K562 (cell line): ENCODE results near the gene ATP6V1G2. TPM values are rescaled to one million over a fixed set of nuclear protein-coding genes. Genes with fewer than 3 reads are reported as not detected.
A peak's percentile ranks its signal among the peaks of the same experiment; 100 is the strongest.

Experiments used
- DIDO1 ChIP-seq: fragments of 450-650 bp; IDR thresholded peaks from 2 replicates; pipeline ENCODE4 v1.6.1; 2016; ENCODE audit warnings: low read depth, missing biosample characterization, missing genetic modification characterization
- EHMT2 ChIP-seq: fragments of 450-650 bp; IDR thresholded peaks from 2 replicates; pipeline ENCODE4 v1.6.1; 2018; ENCODE audit warnings: antibody characterized with exemption
- EP400 ChIP-seq: fragments of 450-650 bp; IDR thresholded peaks from 2 replicates; pipeline ENCODE4 v1.6.1; 2017; ENCODE audit warnings: antibody characterized with exemption, mild to moderate bottlenecking, moderate library complexity
- EWSR1 ChIP-seq: fragments of 450-650 bp; IDR thresholded peaks from 2 replicates; pipeline ENCODE4 v1.6.1; 2018; ENCODE audit warnings: borderline replicate concordance, mild to moderate bottlenecking, low read depth, moderate library complexity; ENCODE audit not compliant: partially characterized antibody
- FOXP1 ChIP-seq: sonication (generic); formaldehyde crosslinking; IDR thresholded peaks from 2 replicates; pipeline ENCODE4 v1.8.0; 2022; ENCODE audit warnings: mild to moderate bottlenecking, missing genetic modification reagents
- KLF10 ChIP-seq: fragments of 250-450 bp; sonication (Bioruptor Pico); IDR thresholded peaks from 2 replicates; pipeline ENCODE4 v1.6.1; 2021; ENCODE audit warnings: matching md5 sums
- NR2F6 ChIP-seq: fragments of 450-650 bp; formaldehyde crosslinking; IDR thresholded peaks from 2 replicates; pipeline ENCODE4 v1.4.0; 2020; ENCODE audit warnings: mild to moderate bottlenecking
- POLR2AphosphoS5 ChIP-seq: IDR thresholded peaks from 2 replicates; pipeline ENCODE4 v1.6.1; 2011; ENCODE audit warnings: mild to moderate bottlenecking, low read depth, low read length, moderate library complexity; ENCODE audit not compliant: control insufficient read depth, insufficient read depth
- RREB1 ChIP-seq: fragments of 250-450 bp; sonication (Bioruptor Pico); IDR thresholded peaks from 2 replicates; pipeline ENCODE4 v1.4.0; 2020
- SIN3B ChIP-seq: fragments of 450-650 bp; IDR thresholded peaks from 2 replicates; pipeline ENCODE4 v1.6.1; 2017; ENCODE audit warnings: low read depth, mild to moderate bottlenecking, moderate library complexity
- SP1 ChIP-seq: sonication (generic); formaldehyde crosslinking; IDR thresholded peaks from 2 replicates; pipeline ENCODE4 v1.8.1; 2022; ENCODE audit warnings: mild to moderate bottlenecking, missing genetic modification reagents
- SRSF1 ChIP-seq: fragments of 200-400 bp; formaldehyde crosslinking; IDR thresholded peaks from 2 replicates; pipeline ENCODE4 v1.6.1; 2017; ENCODE audit warnings: mild to moderate bottlenecking, low read depth, low read length, moderate library complexity
- STAT5A ChIP-seq: IDR thresholded peaks from 2 replicates; pipeline ENCODE4 v1.6.1; 2012; ENCODE audit warnings: low read length, inconsistent platforms, borderline replicate concordance
- TCF7L2 ChIP-seq: fragments of 150-350 bp; IDR thresholded peaks from 2 replicates; pipeline ENCODE4 v1.6.1; 2016; ENCODE audit warnings: low read depth, mild to moderate bottlenecking, low read length, moderate library complexity
- ZNF23 ChIP-seq: fragments of 250-450 bp; sonication (Bioruptor Pico); IDR thresholded peaks from 2 replicates; pipeline ENCODE4 v1.4.0; 2020; ENCODE audit warnings: mild to moderate bottlenecking
- ZNF445 ChIP-seq: fragments of 250-450 bp; sonication (Bioruptor Pico); IDR thresholded peaks from 2 replicates; pipeline ENCODE4 v1.4.0; 2020; ENCODE audit warnings: low read depth, mild to moderate bottlenecking, moderate library complexity
- polyA plus RNA-seq, 8 experiments: library from polyadenylated mRNA; depleted of rRNA in 4 of 8; stranded (reverse) in 5 of 8; unstranded in 3 of 8; fragments of >200 nt; fragmentation: Nextera tagmentation in 2 of 8; fragmentation: Illumina TruSeq in 1 of 8; extraction: Ambion mirVana in 2 of 8; extraction: Trizol in 1 of 8; gene quantifications; 2 replicates each; pipeline versions ENCODE4 v1.2.1 to v1.2.3, GENCODE V29; 2011 to 2014; ENCODE audit warnings: inconsistent platforms in 1 of 8, missing spikeins in 1 of 8
- total RNA-seq, 7 experiments: library from RNA; depleted of rRNA in 6 of 7; stranded (reverse); fragments of >200 nt in 6 of 7; fragmentation: Illumina TruSeq in 2 of 7; extraction: Trizol in 2 of 7; gene quantifications; 2 replicates each; pipeline versions ENCODE4 v1.2.1 to v1.2.3, GENCODE V29; 2011 to 2021; ENCODE audit warnings: low replicate concordance in 1 of 7
- TF ChIP-seq, protein P1 (sequence below): fragments of 450-650 bp; formaldehyde crosslinking; IDR thresholded peaks from 2 replicates; pipeline ENCODE4 v1.4.0; 2020; ENCODE audit warnings: mild to moderate bottlenecking, moderate library complexity
- TF ChIP-seq, protein P2 (sequence below): IDR thresholded peaks from 2 replicates; pipeline ENCODE4 v1.6.1; 2011; ENCODE audit warnings: borderline replicate concordance, low read depth, mild to moderate bottlenecking, moderate library complexity, low read length; ENCODE audit not compliant: insufficient read depth, poor library complexity, severe bottlenecking

Gene ATP6V1G2
- total and polyA plus RNA-seq, 9 of the 15 experiments (the other 6 are each of a cell fraction or from before 2014, with no cell fraction given), result 0.14 to 1.5 (median 0.33) TPM

DNA sequence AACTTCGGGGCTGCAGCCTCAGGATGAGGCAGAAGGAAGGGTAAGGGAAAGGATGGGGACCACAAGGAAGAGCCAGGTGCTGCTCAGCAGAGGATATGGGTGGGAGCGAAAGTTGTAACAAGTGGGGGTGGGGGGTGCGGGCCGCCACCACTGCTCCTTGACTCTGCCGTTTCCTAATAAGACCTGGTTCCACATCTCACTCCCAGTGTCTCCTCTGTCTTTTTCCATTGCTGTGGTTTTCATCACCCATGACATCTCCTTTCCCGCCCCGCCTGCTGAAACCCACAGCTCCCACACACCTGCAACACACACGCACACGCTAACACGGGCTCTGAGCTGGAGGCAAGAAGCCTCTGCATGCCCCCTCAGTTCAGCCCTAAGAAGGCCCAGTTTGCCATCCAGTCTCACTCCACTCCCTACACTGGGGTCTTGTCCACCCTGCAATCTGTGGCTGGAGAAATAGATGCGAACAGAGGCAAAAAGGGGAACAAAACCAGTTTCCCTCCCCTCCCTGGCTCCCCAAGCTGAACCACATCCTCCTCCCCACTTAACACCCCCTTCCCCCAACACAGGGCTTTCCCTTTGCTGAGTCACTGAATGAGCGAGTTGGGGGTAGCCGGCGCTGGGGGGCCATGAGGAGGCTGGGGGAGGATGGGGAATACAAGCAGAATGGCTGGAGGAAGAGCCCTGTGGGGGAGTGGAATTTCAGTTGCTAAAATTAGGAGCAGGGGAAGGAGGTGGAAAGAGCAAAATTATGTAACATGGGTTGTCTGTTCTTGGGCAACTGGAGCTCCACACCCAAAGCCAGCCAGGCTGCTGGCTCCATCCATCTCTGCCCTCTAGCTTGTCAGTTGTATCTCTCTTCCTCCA lies 12.5 kb upstream of the ATP6V1G2 start (continued):
- TF ChIP-seq, protein P1, sequence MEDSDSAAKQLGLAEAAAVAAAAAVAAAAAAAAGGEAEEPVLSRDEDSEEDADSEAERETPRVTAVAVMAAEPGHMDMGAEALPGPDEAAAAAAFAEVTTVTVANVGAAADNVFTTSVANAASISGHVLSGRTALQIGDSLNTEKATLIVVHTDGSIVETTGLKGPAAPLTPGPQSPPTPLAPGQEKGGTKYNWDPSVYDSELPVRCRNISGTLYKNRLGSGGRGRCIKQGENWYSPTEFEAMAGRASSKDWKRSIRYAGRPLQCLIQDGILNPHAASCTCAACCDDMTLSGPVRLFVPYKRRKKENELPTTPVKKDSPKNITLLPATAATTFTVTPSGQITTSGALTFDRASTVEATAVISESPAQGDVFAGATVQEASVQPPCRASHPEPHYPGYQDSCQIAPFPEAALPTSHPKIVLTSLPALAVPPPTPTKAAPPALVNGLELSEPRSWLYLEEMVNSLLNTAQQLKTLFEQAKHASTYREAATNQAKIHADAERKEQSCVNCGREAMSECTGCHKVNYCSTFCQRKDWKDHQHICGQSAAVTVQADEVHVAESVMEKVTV (CRISPR knock-in tag), result no peak
- no peak for TF ChIP-seq STAT5A
- TF ChIP-seq EHMT2, result no peak
- no peak for TF ChIP-seq EWSR1
- no peak for TF ChIP-seq ZNF445 (CRISPR knock-in tag)
- TF ChIP-seq SP1 (CRISPR knock-in tag), result no peak
- TF ChIP-seq, protein P2, sequence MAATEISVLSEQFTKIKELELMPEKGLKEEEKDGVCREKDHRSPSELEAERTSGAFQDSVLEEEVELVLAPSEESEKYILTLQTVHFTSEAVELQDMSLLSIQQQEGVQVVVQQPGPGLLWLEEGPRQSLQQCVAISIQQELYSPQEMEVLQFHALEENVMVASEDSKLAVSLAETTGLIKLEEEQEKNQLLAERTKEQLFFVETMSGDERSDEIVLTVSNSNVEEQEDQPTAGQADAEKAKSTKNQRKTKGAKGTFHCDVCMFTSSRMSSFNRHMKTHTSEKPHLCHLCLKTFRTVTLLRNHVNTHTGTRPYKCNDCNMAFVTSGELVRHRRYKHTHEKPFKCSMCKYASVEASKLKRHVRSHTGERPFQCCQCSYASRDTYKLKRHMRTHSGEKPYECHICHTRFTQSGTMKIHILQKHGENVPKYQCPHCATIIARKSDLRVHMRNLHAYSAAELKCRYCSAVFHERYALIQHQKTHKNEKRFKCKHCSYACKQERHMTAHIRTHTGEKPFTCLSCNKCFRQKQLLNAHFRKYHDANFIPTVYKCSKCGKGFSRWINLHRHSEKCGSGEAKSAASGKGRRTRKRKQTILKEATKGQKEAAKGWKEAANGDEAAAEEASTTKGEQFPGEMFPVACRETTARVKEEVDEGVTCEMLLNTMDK, result no peak
- no peak for TF ChIP-seq SRSF1
- no peak for TF ChIP-seq SIN3B
- TF ChIP-seq POLR2AphosphoS5, result 0 out of 2 replicates have a peak, but pooled peaks have one; percentile 50
- no peak for TF ChIP-seq FOXP1 (CRISPR knock-in tag)
- no peak for TF ChIP-seq ZNF23 (CRISPR knock-in tag)
- no peak for TF ChIP-seq NR2F6 (CRISPR knock-in tag)
- no peak for TF ChIP-seq DIDO1 (tag)
- TF ChIP-seq EP400, result peak; percentile 34; the same call in 1 of the 2 replicates
- no peak for TF ChIP-seq TCF7L2
- TF ChIP-seq KLF10 (CRISPR knock-in tag), result no peak
- no peak; the same call in 1 of the 2 replicates for TF ChIP-seq RREB1
